Endothelial cell of umbilical vein (primary cell): ENCODE measurements around the gene DNAJB8. TPM values are rescaled to one million over a fixed set of nuclear protein-coding genes. Genes with fewer than 3 reads are reported as not detected.

Experiments
- BruUV-seq: library from RNA; stranded (reverse); fragments of 400-500 nt; replicated peaks from 2 replicates; lab custom pipeline; 2021; lab: Mats Ljungman, UMichigan
- CTCF ChIA-PET: fragments of 300-600, 350-600 bp; sonication (Branson Sonifier 250); formaldehyde crosslinking; loops from one replicate; lab custom pipeline; 2021; ENCODE audit warnings: antibody characterized with exemption, inconsistent platforms; lab: Charles Lee
- POLR2A ChIA-PET: fragments of 300-600, 350-600 bp; sonication (Branson Sonifier 250); formaldehyde crosslinking; loops from one replicate; lab custom pipeline; 2021; ENCODE audit warnings: antibody characterized with exemption, inconsistent platforms; lab: Charles Lee
- DNase-seq: peaks from one replicate; pipeline ENCODE4 v3.0.0-alpha.2; 2011; ENCODE audit warnings: low read depth, low spot score
- FAIRE-seq: peaks from 2 replicates; lab custom pipeline; 2011; peaks lifted over from hg19 to GRCh38; lab: Jason Lieb, UNC
- H2AFZ ChIP-seq: 2 replicates; pipeline ENCODE4 v1.6.0; 2012; ENCODE audit warnings: low read depth, low read length, control low read depth, inconsistent platforms
- H3K27ac ChIP-seq: 2 replicates; pipeline ENCODE4 v1.5.1; 2011; ENCODE audit warnings: low read depth, mild to moderate bottlenecking, control low read depth, low read length, moderate library complexity; ENCODE audit not compliant: insufficient read depth
- H3K27me3 ChIP-seq, 2 experiments: 2 replicates each; pipeline versions ENCODE4 v1.6.0 to v1.6.1; 2011; ENCODE audit warnings: low read length in 2 of 2, mixed read lengths in 1 of 2; ENCODE audit not compliant: control insufficient read depth in 2 of 2, insufficient read depth in 2 of 2
- H3K36me3 ChIP-seq, 2 experiments: 2 replicates in 1 of 2; 3 replicates in 1 of 2; pipeline ENCODE4 v1.5.1; 2011; ENCODE audit warnings: low read length in 2 of 2, mild to moderate bottlenecking in 1 of 2, moderate library complexity in 1 of 2; ENCODE audit not compliant: control insufficient read depth in 2 of 2, insufficient read depth in 2 of 2; ENCODE audit errors: extremely low read depth in 1 of 2
- H3K4me1 ChIP-seq: 3 replicates; pipeline ENCODE4 v1.5.1; 2011; ENCODE audit warnings: mild to moderate bottlenecking, low read length; ENCODE audit not compliant: control insufficient read depth, insufficient read depth; ENCODE audit errors: extremely low read depth
- H3K4me2 ChIP-seq: 2 replicates; pipeline ENCODE4 v1.6.1; 2011; ENCODE audit warnings: low read length, control low read depth, mixed read lengths; ENCODE audit not compliant: insufficient read depth
- H3K4me3 ChIP-seq, 3 experiments: fragments of 200-600 bp in 1 of 3; sonication (generic), shearing (Covaris generic) in 1 of 3; replicated peaks in 1 of 3; 2 replicates each; pipeline ENCODE4 v1.5.1; 2011 to 2016; ENCODE audit warnings: control low read depth in 3 of 3, low read length in 3 of 3, mild to moderate bottlenecking in 2 of 3, inconsistent platforms in 1 of 3, low read depth in 1 of 3, moderate library complexity in 1 of 3; ENCODE audit not compliant: insufficient read depth in 1 of 3
- H3K79me2 ChIP-seq: 2 replicates; pipeline ENCODE4 v1.6.0; 2012; ENCODE audit warnings: low read length, inconsistent platforms; ENCODE audit not compliant: control insufficient read depth, insufficient read depth
- H3K9ac ChIP-seq: replicated peaks from 2 replicates; pipeline ENCODE3; 2011; ENCODE audit warnings: low read length, control low read depth; ENCODE audit not compliant: insufficient read depth; ENCODE audit errors: extremely low read depth
- H3K9me1 ChIP-seq: replicated peaks from 3 replicates; pipeline ENCODE4 v1.6.0; 2011; ENCODE audit warnings: mild to moderate bottlenecking, low read length; ENCODE audit not compliant: control insufficient read depth, insufficient read depth; ENCODE audit errors: extremely low read depth
- H3K9me3 ChIP-seq: replicated peaks from 2 replicates; pipeline ENCODE4 v1.5.1; 2012; ENCODE audit warnings: low read length, inconsistent platforms; ENCODE audit not compliant: control insufficient read depth, insufficient read depth
- H4K20me1 ChIP-seq: replicated peaks from 2 replicates; pipeline ENCODE3; 2011; ENCODE audit warnings: mild to moderate bottlenecking, low read length; ENCODE audit not compliant: control insufficient read depth, insufficient read depth; ENCODE audit errors: extremely low read depth
- CTCF ChIP-seq, 2 donors: IDR thresholded peaks; 1 replicate in 1 of 2; 2 replicates in 1 of 2; pipeline ENCODE4 v1.5.1; 2011; ENCODE audit warnings: low read length in 2 of 2, mild to moderate bottlenecking in 2 of 2, moderate library complexity in 2 of 2, control low read depth in 1 of 2, inconsistent platforms in 1 of 2, low read depth in 1 of 2; ENCODE audit not compliant: insufficient read depth in 1 of 2; ENCODE audit errors: extremely low read depth in 1 of 2
- EZH2 ChIP-seq: IDR thresholded peaks from 2 replicates; pipeline ENCODE4 v1.6.1; 2012; ENCODE audit warnings: borderline replicate concordance, low read depth, mild to moderate bottlenecking, moderate library complexity, low read length, inconsistent platforms; ENCODE audit not compliant: severe bottlenecking
- FOS ChIP-seq: IDR thresholded peaks from 2 replicates; pipeline ENCODE4 v1.6.1; 2011; ENCODE audit warnings: mild to moderate bottlenecking, low read length, moderate library complexity, borderline replicate concordance; ENCODE audit not compliant: insufficient read depth
- GATA2 ChIP-seq: IDR thresholded peaks from 2 replicates; pipeline ENCODE4 v1.7.0; 2011; ENCODE audit warnings: low read depth, mild to moderate bottlenecking, moderate library complexity, mixed read lengths, low read length; ENCODE audit not compliant: insufficient read length, insufficient read depth
- JUN ChIP-seq: IDR thresholded peaks from 2 replicates; pipeline ENCODE4 v1.6.1; 2011; ENCODE audit warnings: borderline replicate concordance, low read depth; ENCODE audit not compliant: insufficient read length, insufficient read depth
- MYC ChIP-seq: IDR thresholded peaks from one replicate; pipeline ENCODE4 v1.6.1; 2011; ENCODE audit warnings: mild to moderate bottlenecking, low read depth, low read length
- POLR2A ChIP-seq: IDR thresholded peaks from 2 replicates; pipeline ENCODE4 v1.6.1; 2012; ENCODE audit warnings: low read depth, mild to moderate bottlenecking, control low read depth, low read length
- POLR2AphosphoS5 ChIP-seq: IDR thresholded peaks from 2 replicates; pipeline ENCODE4 v1.6.1; 2012; ENCODE audit warnings: low read depth, mild to moderate bottlenecking, control low read depth, low read length, moderate library complexity; ENCODE audit not compliant: insufficient read depth
- dilution Hi-C: fragments of 300-500 bp; cut with MboI; formaldehyde crosslinking; loops from one replicate; pipeline ENCODE4 v1.15.0; 2019; ENCODE audit warnings: low sequenced_read_pairs; ENCODE audit not compliant: extremely low pct_ligation_motif_present
- intact Hi-C: fragments of 100-400 bp; cut with micrococcal nuclease; formaldehyde crosslinking; loops from one replicate; pipeline ENCODE4 v1.10.0; 2022
- polyA plus RNA-seq, 4 experiments: library from polyadenylated mRNA; depleted of rRNA in 3 of 4; stranded (reverse) in 3 of 4; unstranded in 1 of 4; fragments of >200 nt; gene quantifications; 2 replicates each; pipeline versions ENCODE4 v1.2.1 to v1.2.3, GENCODE V29; 2011 to 2012; ENCODE audit warnings: missing spikeins in 1 of 4
- total RNA-seq: library from RNA; stranded (reverse); gene quantifications from 2 replicates; pipeline ENCODE4 v1.2.3, GENCODE V29; 2021
- TF ChIP-seq, protein P1 (sequence below): IDR thresholded peaks from 2 replicates; pipeline ENCODE4 v1.6.1; 2011; ENCODE audit not compliant: insufficient read depth, insufficient read length

DNAJB8 gene
- total and polyA plus RNA-seq, 2 donors (not counting 3 experiments of a cell fraction or from before 2014, with no cell fraction given): not detected

GRCh38 chr3:128470134-128470899 is 3.6 kb upstream of the DNAJB8 start:
- dilution Hi-C loops (no loop called here), intact Hi-C loops (no loop called here)
- Histone ChIP-seq H3K4me2 (no peak overlapping the region), H3K36me3 (no peaks in the 10 kb centered on the region), H3K4me1 (no peaks in the 10 kb centered on the region), H2AFZ (no peak overlapping the region), H3K79me2 (no peaks in the 10 kb centered on the region), H3K27ac (no peak overlapping the region), H3K27me3 (peaks cover 6 to 18% of the 10 kb centered on the region in 2 experiments), H3K9ac (no peak overlapping the region), H4K20me1 (no peaks in the 10 kb centered on the region), H3K4me3 (no peak overlapping the region), H3K9me3 (no peaks in the 10 kb centered on the region), H3K9me1 (no peaks in the 10 kb centered on the region)
- POLR2A ChIA-PET: no interaction called here
- CTCF ChIA-PET: no interaction called here
- BruUV-seq: no TSS peak
- FAIRE-seq: no peak
- TF ChIP-seq, protein P1, sequence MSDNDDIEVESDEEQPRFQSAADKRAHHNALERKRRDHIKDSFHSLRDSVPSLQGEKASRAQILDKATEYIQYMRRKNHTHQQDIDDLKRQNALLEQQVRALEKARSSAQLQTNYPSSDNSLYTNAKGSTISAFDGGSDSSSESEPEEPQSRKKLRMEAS: no peak
- TF ChIP-seq MYC: no peak
- no peak for TF ChIP-seq GATA2
- no peak for TF ChIP-seq FOS
- TF ChIP-seq POLR2A: no peak
- no peak for TF ChIP-seq EZH2
- TF ChIP-seq JUN: no peak
- TF ChIP-seq POLR2AphosphoS5: no peak
- no peak for TF ChIP-seq CTCF (IDR thresholded peaks at IDR 0.05; ENCODE audit: extremely low read depth in 1 of 2, insufficient read depth in 1 of 2, low read depth in 1 of 2, low read length in 2 of 2)
- DNase-seq: no peak
